ENCODE measurements around the gene VPS52.
A peak's percentile ranks its signal among the peaks of the same experiment; 100 is the strongest.

The VPS52 gene, protein sequence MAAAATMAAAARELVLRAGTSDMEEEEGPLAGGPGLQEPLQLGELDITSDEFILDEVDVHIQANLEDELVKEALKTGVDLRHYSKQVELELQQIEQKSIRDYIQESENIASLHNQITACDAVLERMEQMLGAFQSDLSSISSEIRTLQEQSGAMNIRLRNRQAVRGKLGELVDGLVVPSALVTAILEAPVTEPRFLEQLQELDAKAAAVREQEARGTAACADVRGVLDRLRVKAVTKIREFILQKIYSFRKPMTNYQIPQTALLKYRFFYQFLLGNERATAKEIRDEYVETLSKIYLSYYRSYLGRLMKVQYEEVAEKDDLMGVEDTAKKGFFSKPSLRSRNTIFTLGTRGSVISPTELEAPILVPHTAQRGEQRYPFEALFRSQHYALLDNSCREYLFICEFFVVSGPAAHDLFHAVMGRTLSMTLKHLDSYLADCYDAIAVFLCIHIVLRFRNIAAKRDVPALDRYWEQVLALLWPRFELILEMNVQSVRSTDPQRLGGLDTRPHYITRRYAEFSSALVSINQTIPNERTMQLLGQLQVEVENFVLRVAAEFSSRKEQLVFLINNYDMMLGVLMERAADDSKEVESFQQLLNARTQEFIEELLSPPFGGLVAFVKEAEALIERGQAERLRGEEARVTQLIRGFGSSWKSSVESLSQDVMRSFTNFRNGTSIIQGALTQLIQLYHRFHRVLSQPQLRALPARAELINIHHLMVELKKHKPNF

DNA sequence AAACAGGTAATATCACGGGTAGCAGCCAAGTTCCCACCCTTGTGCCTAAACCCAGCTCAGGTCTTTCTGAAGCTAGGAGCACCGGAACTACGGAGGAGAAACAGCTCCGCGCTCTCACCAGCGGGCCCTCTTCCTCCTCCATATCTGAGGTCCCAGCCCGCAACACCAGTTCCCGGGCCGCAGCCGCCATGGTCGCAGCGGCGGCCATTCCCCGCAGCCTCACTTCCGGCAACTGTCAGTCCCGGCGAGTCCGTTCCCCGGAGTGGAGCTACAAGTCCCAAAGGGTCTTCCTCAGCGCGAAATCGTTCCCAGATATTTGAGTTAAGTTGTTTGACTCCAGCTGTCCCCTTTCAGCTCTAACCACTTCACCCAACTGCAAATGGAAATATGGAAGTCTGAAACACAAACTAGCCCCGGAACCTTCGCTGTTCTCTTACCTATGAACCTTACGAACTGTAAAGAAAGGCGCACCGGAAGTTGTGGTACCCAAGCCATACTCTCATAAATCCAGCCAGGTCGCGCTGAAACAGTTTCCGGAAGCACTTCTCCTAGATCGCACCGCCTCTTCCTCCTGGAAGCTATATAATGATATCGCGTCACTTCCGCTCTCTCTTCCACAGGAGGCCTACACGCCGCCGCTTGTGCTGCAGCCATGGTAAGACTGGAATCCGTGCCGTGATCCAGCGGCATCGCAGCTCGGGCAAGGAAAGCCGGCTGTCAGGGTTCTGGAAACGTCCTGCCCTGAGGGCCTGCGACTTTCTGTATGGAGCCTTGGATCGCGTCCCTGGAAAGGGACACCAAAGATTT is at the start of gene VPS52, which contains the start of gene RPS18:
Gene VPS52, minus strand, starts transcription at position 409 of the 807 bp plus-strand sequence. Its CDS starts 201 bp downstream, at position 208.
Gene RPS18, plus strand, starts transcription at position 608 of the 807 bp plus-strand sequence. Its CDS starts 45 bp downstream, at position 653.
- DNase-seq: peak in 55 of 56 donors; percentile 72 to 98 (median 92)

DNA sequence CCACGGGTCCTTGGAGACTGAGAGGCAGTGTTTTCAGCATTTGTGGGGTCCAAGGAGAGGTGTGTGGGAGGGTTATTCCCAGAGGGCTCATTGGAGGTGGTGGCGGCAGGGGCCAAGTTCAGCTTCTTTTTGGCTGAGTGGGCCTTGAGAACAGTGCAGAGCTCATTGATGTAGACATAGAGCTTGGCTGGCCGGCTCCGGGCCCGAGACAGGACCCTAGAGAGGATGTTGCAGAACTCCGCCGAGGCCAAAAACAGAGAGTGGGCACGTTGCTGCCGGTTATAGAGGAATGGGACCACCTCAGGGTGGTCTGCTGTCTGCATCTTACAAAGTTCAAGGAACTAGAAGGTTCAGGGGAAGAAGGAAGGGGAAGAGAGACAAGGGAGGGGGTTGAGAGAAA is 49.6 kb upstream of the VPS52 start:
- DNase-seq: no peak

DNA sequence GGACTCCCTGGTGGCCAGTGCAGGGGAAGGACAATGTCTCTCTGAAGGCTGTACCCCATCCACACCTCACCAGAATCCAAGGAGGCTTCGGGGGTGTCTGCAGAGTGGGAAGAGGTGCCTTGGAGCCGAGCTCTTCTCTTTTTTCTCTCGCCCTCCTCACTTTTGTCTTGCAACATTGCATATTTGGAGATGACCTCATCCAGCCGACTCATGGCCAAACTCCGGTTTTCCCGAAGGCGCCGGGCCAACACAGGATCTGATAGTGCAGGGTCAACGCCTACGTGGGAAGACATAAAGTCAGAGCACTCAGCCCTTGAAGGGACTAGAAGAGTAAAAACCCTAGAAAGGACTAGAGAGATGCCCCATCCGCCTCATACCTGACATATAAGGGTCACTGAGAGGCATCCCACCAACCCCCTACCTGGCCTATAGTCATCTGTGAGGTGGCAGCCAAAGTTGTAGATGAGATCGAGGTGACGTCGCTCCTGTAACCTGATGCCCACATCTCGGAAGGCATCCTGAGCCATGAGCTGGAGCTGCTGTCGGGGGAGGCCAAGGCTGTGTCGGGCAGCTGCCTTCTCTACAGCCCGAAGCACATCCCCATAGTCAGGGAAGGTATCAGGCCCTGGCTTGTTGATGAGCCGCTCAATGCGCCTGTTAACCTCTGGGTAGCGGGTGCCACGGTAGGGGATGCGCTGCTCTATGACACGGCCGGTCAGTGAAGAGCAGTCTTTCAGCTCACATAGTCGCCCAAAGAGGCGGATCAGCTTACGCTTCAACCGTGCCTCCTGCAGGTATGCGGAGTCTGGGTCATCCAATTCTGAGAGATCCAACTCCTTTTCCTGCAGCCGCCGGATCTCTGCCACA is 48.9 kb upstream of the VPS52 start:
- no peak for DNase-seq

DNA sequence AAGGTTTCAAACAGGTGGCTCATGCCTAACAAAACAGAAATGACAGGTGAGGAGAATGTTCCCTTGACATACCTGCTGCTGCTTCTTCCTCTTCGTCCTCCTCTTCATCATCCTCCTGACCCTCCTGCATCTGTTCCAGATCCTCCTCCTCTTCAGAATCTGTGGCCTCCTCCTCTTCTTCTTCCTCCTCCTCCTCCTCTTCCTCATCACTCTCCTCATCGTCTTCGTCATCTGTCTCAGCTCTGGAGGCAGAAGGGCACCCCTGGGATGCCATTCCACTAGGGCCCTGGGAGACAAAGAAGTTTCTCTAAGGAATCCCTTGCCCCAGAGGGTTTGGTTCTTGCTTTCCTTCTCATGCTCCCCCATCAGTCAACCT is 48.3 kb upstream of the VPS52 start:
- no peak for DNase-seq

DNA sequence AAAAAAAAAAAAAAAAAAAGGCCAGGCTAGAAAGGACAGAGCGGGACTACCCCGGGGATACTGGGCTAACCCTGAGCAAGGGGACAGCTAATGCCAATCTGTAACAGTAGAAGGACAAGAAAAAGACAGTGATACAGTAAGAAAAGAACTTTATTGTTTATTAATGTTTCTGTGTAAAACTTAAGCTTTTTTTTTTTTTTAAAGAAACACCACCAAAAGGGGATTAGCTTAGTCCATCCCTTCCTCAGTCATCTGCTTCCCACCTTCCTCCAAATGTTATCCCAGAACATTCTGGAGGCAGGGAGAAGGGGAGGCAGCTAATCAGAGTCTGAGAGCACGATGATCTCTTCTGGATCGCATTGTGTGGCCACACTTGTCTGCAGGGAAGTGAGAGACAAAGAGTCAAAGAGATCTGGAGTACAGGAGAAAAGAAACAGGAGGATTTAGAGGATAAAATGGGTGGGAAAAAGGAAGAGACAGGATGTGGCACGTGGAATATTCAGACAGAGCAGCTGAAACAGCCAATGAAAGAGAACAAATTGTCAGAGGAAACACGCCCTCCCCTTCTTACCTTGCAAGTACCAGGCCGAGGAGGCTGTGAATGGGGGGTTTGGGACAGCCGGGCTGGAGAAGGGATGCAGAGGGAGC is 46.9 kb upstream of the VPS52 start:
- no peak for DNase-seq

DNA sequence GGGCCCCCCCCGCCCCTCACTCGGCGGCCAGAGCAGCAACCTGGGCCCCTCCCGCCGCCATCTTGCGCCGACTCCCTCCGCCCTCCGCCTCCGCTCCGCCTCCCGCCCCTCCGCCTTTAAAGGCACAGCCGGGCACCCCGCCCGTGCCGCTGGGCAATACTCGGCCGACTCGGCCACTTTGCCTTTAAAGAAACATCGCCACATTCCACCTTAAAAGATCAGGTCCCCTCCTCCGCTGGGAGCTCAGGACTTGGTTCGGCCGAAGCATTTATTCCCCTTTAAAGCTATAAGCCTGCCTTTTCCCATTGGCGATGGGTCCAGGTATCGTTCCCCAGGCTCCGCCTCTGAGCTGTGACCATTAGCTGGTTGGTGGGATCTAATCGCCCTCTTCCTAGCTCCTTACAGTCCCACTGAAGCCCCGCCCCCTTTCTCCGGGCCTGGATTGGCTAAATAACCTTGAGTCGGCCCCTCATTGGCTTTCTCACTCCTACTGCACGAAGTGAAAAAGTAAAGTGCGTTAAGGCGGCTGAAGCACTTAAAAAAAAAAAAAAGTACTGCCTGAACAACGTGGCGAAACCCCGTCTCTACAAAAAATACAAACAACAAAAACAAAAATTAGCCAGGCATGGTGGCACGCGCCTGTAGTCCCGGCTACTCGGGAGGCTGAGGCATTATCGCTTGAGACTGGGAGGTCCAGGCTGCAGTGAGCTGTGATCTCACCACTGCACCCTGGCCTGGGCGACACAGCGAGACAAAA is 46.2 kb upstream of the VPS52 start, which contains the start of gene ZBTB22:
Gene ZBTB22, minus strand, starts transcription at position 76 of the 757 bp plus-strand sequence. CDS start 828 bp downstream, outside the sequence.
- DNase-seq: peak; percentile 65 to 100 (median 98)

DNA sequence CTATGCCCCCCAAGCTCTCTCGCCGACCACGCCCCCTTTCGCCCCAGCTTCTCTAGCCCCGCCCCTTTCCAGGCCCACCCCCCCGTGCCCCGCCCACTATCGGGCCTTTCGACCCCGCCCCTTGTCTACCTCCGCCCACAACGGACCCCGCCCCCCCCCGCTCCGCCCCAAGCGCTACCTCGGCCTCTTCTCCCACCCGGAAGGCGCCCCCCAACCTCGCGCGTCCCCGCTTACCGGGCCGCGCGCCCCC is 45.7 kb upstream of the VPS52 start:
- DNase-seq: peak in 9 of 56 donors; percentile 51 to 86 (median 69)

DNA sequence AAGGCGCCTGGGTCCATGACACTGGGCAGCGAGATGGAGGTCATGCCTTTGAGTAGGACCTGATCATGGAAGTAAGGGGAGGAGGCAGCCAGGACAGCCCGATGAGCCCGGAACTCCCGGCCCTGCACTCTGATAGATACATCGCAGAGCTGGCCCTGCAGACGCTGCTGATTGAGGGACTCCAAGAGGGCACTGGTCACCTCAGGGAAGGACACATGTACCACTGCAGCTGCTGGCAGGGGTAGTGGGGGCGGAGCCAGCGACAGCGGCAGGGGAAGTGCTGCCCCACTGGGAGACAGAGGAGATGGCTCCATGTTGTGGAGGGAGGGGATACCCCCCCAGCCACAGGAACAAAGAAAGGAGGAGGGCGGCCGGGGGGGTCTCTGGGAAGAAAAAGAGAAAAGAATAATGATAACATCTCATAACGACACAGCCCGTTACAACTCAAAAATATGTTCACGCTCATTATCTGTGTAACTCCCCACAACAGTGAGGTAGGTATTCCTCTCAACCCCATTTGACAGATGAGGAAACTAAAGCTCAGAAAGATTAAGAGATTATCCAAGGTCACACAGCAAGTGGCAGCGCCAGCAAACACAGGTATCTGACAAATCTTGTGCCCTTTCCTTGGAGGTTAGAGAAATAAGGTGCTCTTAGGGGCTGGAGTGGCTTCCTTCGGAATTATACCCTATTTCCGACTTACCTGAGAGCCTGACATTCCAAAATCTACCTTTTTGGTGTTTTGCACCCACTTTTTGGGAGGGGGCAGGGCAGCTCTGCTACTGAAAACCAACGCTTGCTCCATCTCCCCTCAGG is 45.1 kb upstream of the VPS52 start:
- no peak for DNase-seq

DNA sequence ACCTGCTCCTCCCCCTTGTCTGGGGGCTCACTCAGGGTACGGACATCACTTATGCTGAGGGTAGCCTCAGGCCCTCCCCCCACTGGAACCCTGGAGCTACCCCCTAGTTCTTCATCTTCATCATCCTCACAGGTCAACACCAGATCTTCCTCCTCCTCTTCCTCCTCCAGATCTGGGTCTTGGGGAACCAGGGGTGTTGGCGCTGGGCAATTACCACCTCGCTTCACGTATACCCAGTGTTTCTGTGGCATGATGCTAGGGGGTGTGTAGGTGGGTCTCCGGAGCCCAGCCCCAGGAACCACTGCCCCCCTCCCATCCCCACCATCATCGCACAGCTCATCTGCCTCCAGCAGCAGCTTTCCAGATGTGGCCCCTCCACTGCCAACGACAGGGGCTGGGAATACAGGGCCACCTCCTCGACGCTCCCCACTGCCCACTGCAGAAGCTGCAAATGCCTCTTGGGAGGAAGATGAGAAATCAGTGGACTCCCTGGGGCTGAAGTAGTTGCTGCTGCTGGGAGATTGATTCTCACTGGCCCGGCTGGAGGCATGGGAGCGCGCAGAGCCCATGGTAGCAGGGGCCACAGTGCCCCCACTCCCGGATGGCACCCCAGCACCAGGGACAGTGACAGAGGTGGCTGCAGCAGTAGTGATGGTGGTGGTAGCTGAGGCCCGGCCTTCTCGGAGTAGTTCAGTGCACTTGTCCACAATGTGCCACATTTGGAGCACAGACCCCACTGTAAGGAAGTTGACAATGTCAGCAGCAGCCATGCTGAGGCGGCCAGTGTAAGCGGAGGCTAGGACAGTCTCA is 44.3 kb upstream of the VPS52 start:
- no peak for DNase-seq

DNA sequence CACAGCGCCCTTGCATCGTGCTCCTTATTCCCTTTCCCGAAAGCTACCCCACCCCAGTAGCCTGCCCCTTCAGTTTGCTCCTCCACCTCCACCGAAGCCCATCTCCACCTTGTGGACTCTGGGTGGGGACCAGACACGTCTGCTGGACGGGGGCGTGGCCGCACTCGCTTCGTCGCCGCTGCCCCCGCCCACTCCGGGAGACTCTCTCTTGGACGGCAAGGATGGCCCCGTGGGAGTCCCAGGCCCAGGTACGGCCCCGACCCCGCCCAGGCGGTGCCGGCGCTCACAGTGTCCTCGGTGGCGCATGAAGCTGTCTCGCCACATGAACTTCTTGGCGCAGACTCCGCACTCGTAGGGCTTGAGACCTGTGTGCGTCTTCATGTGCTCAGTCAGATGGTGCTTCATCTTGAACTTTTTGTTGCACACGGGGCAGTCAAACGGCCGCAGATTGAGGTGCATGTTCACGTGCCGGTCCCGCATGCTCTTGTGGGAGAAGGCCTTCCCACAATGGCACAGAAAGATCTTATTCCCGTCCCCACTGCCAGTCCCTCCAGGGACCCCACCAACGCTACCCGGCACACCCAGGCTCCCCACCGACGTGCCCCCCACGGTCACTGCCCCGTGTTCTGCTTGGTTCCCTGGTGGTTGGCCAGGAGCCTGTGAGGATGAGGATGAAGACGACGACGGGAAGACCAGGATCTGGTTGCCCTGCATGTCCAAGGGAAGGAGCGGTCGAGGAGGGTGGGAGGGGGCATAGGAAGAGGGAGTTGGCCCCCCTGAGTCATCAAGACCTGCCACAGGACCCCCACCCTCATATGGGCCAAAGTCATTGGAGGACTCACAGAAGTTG is 43.5 kb upstream of the VPS52 start:
- no peak for DNase-seq

DNA sequence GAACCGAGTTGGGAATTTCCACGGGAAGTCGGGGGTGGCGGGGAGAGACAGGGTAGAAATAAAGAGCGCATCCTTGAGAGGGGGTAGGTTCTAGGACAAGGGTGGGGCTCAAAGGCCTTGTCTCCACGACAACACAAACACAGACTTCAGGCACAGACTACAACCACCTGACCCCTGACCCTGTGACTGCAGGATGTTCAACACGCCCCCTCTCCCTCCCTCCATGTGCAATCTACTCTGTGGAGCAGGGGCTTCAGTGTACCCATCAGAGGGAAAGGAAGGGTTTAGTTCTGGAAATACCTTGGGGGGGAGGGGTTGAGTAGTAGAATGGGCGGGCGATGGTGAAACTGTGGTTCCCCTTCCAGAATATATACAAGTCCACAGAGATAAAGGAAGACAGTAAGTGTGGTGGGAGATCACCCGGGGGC is 42.9 kb upstream of the VPS52 start:
- peak in 35 of 56 donors; percentile 22 to 70 (median 47) for DNase-seq

DNA sequence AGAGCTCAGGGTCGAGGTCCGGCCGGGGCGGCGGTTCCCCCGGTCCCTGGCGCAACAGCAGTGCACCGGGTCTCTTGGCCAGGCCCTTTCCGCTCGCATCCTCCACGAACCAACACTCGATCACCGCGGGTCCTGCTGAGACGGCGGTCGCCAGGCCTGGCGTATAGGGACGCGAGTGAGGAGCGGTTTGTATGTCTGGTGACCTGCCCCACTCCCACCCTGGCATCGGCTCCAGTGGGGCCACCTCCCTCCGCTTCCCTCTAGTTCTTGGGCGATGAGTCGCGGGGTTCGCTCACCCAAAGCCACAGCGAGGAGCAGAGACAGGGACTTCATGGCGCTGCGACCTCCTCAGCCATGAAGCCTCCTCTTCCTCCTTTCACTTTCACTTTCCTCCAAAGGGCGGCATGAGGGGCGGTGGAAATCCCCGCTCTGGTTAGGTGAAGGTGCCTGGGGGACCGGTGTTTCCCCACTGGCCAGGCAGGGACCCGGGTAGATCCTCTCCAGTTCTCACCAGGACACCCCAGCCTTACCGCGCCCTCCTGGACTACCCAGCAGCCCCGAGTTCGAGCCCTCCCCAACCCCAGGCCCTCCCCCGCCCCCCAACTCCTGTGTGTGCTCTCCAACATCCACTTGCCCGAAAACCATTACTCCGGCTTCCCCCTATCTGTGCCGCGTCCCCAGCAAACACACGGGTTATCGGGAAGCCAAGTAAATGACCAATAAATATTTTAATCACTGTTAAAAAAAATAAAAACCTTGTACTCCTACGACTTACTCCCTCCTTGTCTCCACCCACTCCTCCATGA is 42.2 kb upstream of the VPS52 start, which contains the start of gene TAPBP:
Gene TAPBP, minus strand, starts transcription at position 370 of the 806 bp plus-strand sequence. Its CDS starts 37 bp downstream, at position 333.
- peak in 45 of 56 donors; percentile 26 to 80 (median 47) for DNase-seq

DNA sequence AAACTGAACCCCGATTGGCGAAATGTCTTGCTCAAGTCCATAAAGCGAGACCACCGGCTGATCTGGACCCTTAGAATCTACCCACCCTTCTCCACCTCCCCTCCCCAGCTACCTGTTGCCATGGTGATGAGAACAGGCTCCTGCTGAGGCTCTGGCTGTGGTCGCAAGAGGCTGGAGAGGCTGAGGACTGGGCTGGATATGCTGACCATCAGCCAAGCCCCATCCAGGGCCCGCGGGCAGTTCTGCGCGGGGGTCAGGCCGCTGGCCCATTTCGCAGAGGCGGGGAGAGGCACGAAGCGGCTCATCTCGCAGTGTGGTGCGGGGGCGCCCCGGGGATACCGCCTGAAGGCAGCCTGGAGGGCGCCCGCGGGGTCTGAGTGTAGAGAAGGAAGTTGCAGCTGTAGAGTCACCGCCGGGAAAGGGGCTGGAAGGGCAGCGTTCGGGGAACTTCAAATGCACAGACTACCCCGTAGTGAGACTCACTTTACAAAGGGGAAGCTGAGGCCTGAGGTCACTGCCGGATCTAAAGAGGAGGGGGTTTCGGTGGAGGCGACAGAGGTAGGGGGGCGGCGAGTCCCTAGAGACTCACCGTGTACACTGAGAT is 41.5 kb upstream of the VPS52 start:
- DNase-seq: peak in 34 of 56 donors; percentile 19 to 64 (median 44)

DNA sequence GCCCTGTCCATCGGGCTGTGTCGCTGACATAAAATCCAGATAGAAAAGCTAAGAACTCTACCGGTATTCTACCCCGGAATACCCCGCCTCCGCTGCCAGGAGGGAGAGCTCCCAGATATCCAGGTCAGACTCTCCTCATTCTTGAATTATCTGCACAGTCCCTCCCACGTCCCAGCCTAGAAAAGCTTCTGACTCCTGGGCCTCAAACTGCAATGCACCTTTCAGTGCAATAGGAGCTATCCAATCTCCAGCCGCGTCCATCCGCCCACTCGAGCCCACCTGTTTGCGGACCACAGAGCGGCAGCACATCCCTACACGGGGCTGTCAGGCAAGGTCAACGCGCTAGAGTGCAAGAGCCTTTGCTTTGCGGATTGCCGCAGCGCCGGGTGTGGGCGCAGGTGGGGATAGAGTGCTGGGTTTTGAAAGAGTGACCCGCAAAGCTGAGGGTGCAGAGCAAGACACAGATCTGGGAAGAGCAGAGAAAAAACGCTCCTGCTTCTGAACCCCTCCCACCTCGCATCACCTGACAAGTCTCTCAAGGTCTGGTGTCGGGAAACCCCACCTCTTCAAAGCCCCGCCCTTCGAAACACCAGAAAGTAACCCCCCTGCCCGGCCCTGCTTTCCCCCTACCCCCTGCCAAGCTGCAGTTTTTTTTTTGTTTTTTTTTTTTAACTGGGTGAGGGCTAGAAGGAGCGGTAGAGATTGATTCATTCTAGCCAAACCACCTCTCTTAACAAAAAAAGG is 40.9 kb upstream of the VPS52 start:
- peak in 46 of 56 donors; percentile 5 to 88 (median 56) for DNase-seq
